B cell (primary cell): ENCODE measurements around the gene CLIP4. TPM values are rescaled to one million over a fixed set of nuclear protein-coding genes. Genes with fewer than 3 reads are reported as not detected.

Source experiments
- ATAC-seq: fragments of 200-7000 bp; cut with Tn5 transposase; one replicate; pipeline ENCODE4 v1.10.0; 2021; ENCODE audit warnings: low read depth, mild to moderate bottlenecking, moderate number of reproducible peaks, moderate library complexity
- CTCF ChIA-PET: fragments of 350-600 bp; sonication (Branson Sonifier 250); formaldehyde crosslinking; loops from one replicate; lab custom pipeline; 2021; ENCODE audit warnings: antibody characterized with exemption, inconsistent platforms; lab: Charles Lee
- POLR2A ChIA-PET: fragments of 350-600 bp; sonication (Branson Sonifier 250); formaldehyde crosslinking; loops from one replicate; lab custom pipeline; 2021; ENCODE audit warnings: antibody characterized with exemption; lab: Charles Lee
- DNase-seq: peaks from one replicate; pipeline ENCODE4 v3.0.0; 2013
- H2AFZ ChIP-seq: 2 replicates; pipeline ENCODE4 v1.6.1; 2012; ENCODE audit warnings: mild to moderate bottlenecking, low read depth, low read length; ENCODE audit not compliant: insufficient read depth, poor library complexity, severe bottlenecking
- H3K27ac ChIP-seq, 2 donors: 1 replicate in 1 of 2; 2 replicates in 1 of 2; pipeline ENCODE4 v1.5.1; 2012 to 2013; ENCODE audit warnings: low read length in 2 of 2, mild to moderate bottlenecking in 2 of 2, moderate library complexity in 1 of 2
- H3K27me3 ChIP-seq, 4 experiments: fragments of 200-600 bp in 1 of 4; sonication (generic) in 1 of 4; replicated peaks in 1 of 4; 1 replicate in 2 of 4; 2 replicates in 2 of 4; pipeline versions ENCODE4 v1.6.1 to v1.7.0; 2013 to 2016; ENCODE audit warnings: low read length in 3 of 4, mild to moderate bottlenecking in 2 of 4, mixed read lengths in 1 of 4, moderate library complexity in 1 of 4; ENCODE audit not compliant: insufficient read depth in 4 of 4, control insufficient read depth in 3 of 4; ENCODE audit errors: control extremely low read depth in 1 of 4
- H3K36me3 ChIP-seq, 2 experiments: replicated peaks in 1 of 2; 1 replicate in 1 of 2; 2 replicates in 1 of 2; pipeline versions ENCODE4 v1.6.1 to v1.7.1; 2013; ENCODE audit warnings: low read length in 1 of 2; ENCODE audit not compliant: insufficient read depth in 2 of 2, control insufficient read depth in 1 of 2; ENCODE audit errors: control extremely low read depth in 1 of 2, extremely low read depth in 1 of 2
- H3K4me1 ChIP-seq, 2 donors: fragments of 200-600 bp in 1 of 2; sonication (generic) in 1 of 2; 1 replicate in 1 of 2; 2 replicates in 1 of 2; pipeline versions ENCODE4 v1.5.1 to v1.6.1; 2013 to 2017; ENCODE audit warnings: low read length in 2 of 2; ENCODE audit not compliant: control insufficient read depth in 2 of 2, insufficient read depth in 2 of 2
- H3K4me2 ChIP-seq: replicated peaks from 2 replicates; pipeline ENCODE3; 2012; ENCODE audit warnings: mild to moderate bottlenecking, low read depth, low read length; ENCODE audit not compliant: poor library complexity, severe bottlenecking
- H3K4me3 ChIP-seq, 5 experiments: fragments of 200-600 bp in 1 of 5; sonication (generic) in 1 of 5; 1 replicate in 3 of 5; 2 replicates in 2 of 5; pipeline versions ENCODE4 v1.5.1 to v1.7.0; 2011 to 2016; ENCODE audit warnings: low read length in 4 of 5, mild to moderate bottlenecking in 4 of 5, low read depth in 2 of 5, control low read depth in 1 of 5, moderate library complexity in 1 of 5; ENCODE audit not compliant: insufficient read depth in 1 of 5; ENCODE audit errors: control extremely low read depth in 1 of 5, extremely low read depth in 1 of 5
- H3K79me2 ChIP-seq: fragments of 200-600 bp; sonication (generic); one replicate; pipeline ENCODE4 v1.6.0; 2016; ENCODE audit warnings: low read length; ENCODE audit not compliant: control insufficient read depth, insufficient read depth
- H3K9ac ChIP-seq: fragments of 200-600 bp; sonication (generic); 2 replicates; pipeline ENCODE4 v1.6.1; 2017; ENCODE audit warnings: mild to moderate bottlenecking, low read length, moderate library complexity
- H3K9me3 ChIP-seq, 3 donors: one replicate each; pipeline versions ENCODE4 v1.6.1 to v1.7.1; 2013; ENCODE audit warnings: low read length in 2 of 3; ENCODE audit not compliant: control insufficient read depth in 2 of 3, insufficient read depth in 1 of 3; ENCODE audit errors: control extremely low read depth in 1 of 3
- H4K20me1 ChIP-seq: 2 replicates; pipeline ENCODE4 v1.6.0; 2012; ENCODE audit warnings: mild to moderate bottlenecking, low read length; ENCODE audit not compliant: insufficient read depth, control insufficient read depth, poor library complexity, severe bottlenecking
- H3K27ac Mint-ChIP-seq: one replicate; pipeline ENCODE4 v1.8.0; 2021; ENCODE audit warnings: mixed read lengths
- H3K27me3 Mint-ChIP-seq: one replicate; pipeline ENCODE4 v1.8.0; 2021; ENCODE audit warnings: mixed read lengths
- H3K4me1 Mint-ChIP-seq: one replicate; pipeline ENCODE4 v1.8.0; 2021; ENCODE audit warnings: mixed read lengths
- H3K4me3 Mint-ChIP-seq: one replicate; pipeline ENCODE4 v1.8.0; 2021; ENCODE audit warnings: mixed read lengths
- H3K9me3 Mint-ChIP-seq: one replicate; pipeline ENCODE4 v1.8.0; 2022; ENCODE audit warnings: mixed read lengths; ENCODE audit not compliant: insufficient read depth
- CTCF ChIP-seq: fragments of 200-600 bp; IDR thresholded peaks from one replicate; pipeline ENCODE4 v1.8.0; 2022; ENCODE audit warnings: antibody characterized with exemption, mild to moderate bottlenecking
- EZH2 ChIP-seq: IDR thresholded peaks from 2 replicates; pipeline ENCODE4 v1.6.1; 2012; ENCODE audit warnings: borderline replicate concordance, low read depth, mild to moderate bottlenecking, moderate library complexity, low read length; ENCODE audit not compliant: insufficient read depth, poor library complexity, severe bottlenecking
- WGBS: methylation state at CpG from one replicate; pipeline ENCODE4 v1.1.5; 2013; ENCODE audit warnings: missing lambda C conversion rate; ENCODE audit not compliant: insufficient coverage; 5-methylcytosine and 5-hydroxymethylcytosine counted together
- intact Hi-C: fragments of 100-400 bp; cut with micrococcal nuclease; formaldehyde crosslinking; loops from one replicate; pipeline ENCODE4 v1.10.0; 2022
- polyA plus RNA-seq: library from polyadenylated mRNA; depleted of rRNA; stranded (reverse); fragments of >200 nt; gene quantifications from 2 replicates; pipeline ENCODE4 v1.2.3, GENCODE V29; 2012
- total RNA-seq, 2 donors: library from RNA; stranded (reverse); fragments of 120-200 nt in 1 of 2; gene quantifications; 1 replicate in 1 of 2; 2 replicates in 1 of 2; pipeline versions ENCODE4 v1.2.3 to v1.2.4, GENCODE V29; 2013 to 2022

Gene CLIP4
- total and polyA plus RNA-seq, 2 donors (not counting 1 experiment from before 2014, with no cell fraction given), result 4.0 to 20.8 TPM

- Mint-ChIP-seq H3K4me1 (no peaks in the 10 kb centered on the region), H3K4me3 (no peak overlapping the region), H3K27me3 (peaks cover 3% of the 10 kb centered on the region), H3K27ac (no peak overlapping the region), H3K9me3 (no peaks in the 10 kb centered on the region)
- H3K27ac ChIP-seq, result no peak overlapping the region
- no peak overlapping the region for H2AFZ ChIP-seq
- no peak overlapping the region for H3K9ac ChIP-seq
- CTCF ChIA-PET, result no interaction called here
- no peaks in the 10 kb centered on the region for H3K79me2 ChIP-seq
- ATAC-seq (no peak), DNase-seq (no peak)
- intact Hi-C loops, result no loop called here
- POLR2A ChIA-PET, result no interaction called here
- WGBS, result 85% methylated on average over 3 of the region's 4 CpGs
- no peak overlapping the region for H3K4me2 ChIP-seq
- peaks cover 0 to 4% (median 0%) of the 10 kb centered on the region in 3 donors for H3K9me3 ChIP-seq
- no peak overlapping the region for H3K4me3 ChIP-seq
- no peaks in the 10 kb centered on the region for H3K27me3 ChIP-seq
- TF ChIP-seq CTCF (no peak), EZH2 (no peak)
- no peaks in the 10 kb centered on the region for H3K36me3 ChIP-seq
- H4K20me1 ChIP-seq, result no peaks in the 10 kb centered on the region
- H3K4me1 ChIP-seq, result no peaks in the 10 kb centered on the region
Observed at GRCh38 chr2:29218550-29219125, 103.4 kb downstream of the CLIP4 start.

- no peak for TF ChIP-seq EZH2
- no peak for TF ChIP-seq CTCF
- H3K4me1 Mint-ChIP-seq, result no peaks in the 10 kb centered on the region
- Histone ChIP-seq H3K4me3 (no peak overlapping the region), H3K9ac (no peak overlapping the region), H3K9me3 (peaks cover 0 to 4% (median 0%) of the 10 kb centered on the region in 3 donors), H3K36me3 (no peaks in the 10 kb centered on the region), H3K4me2 (no peak overlapping the region), H4K20me1 (no peaks in the 10 kb centered on the region), H3K79me2 (no peaks in the 10 kb centered on the region), H3K4me1 (no peaks in the 10 kb centered on the region), H2AFZ (no peak overlapping the region), H3K27me3 (no peaks in the 10 kb centered on the region), H3K27ac (no peak overlapping the region)
- ChIA-PET POLR2A (no interaction called here), CTCF (no interaction called here)
- no peak overlapping the region for H3K27ac Mint-ChIP-seq
- H3K27me3 Mint-ChIP-seq, result peaks cover under 1% of the 10 kb centered on the region
- DNase-seq, result no peak
- intact Hi-C loops, result no loop called here
- no peak overlapping the region for H3K4me3 Mint-ChIP-seq
- no peak for ATAC-seq
- WGBS, result 100% methylated on average over 3 of the region's 4 CpGs
- H3K9me3 Mint-ChIP-seq, result no peaks in the 10 kb centered on the region
Observed at GRCh38 chr2:29219374-29219773, 104.2 kb downstream of the CLIP4 start.
